Esophagus (tissue), 2 donors: ENCODE results near the gene RYK. TPM values are rescaled to one million over a fixed set of nuclear protein-coding genes. Genes with fewer than 3 reads are reported as not detected.
"Not testable (repeated sequence)": the region's sequence is repeated elsewhere in the genome, so short reads cannot be mapped to it uniquely, and the experiment has no call there.

Source experiments
- H3K27ac ChIP-seq, 2 donors: one replicate each; pipeline ENCODE4 v1.5.1; 2013; ENCODE audit warnings: low read depth in 2 of 2, mild to moderate bottlenecking in 2 of 2, inconsistent platforms in 1 of 2, low read length in 1 of 2, moderate library complexity in 1 of 2
- H3K27me3 ChIP-seq, 2 donors: one replicate each; pipeline ENCODE4 v1.6.1; 2013; ENCODE audit warnings: low read length in 2 of 2, control low read depth in 1 of 2, mild to moderate bottlenecking in 1 of 2; ENCODE audit not compliant: insufficient read depth in 2 of 2, control insufficient read depth in 1 of 2
- H3K36me3 ChIP-seq, 2 donors: one replicate each; pipeline ENCODE4 v1.6.1; 2013; ENCODE audit warnings: low read length in 1 of 2; ENCODE audit not compliant: control insufficient read depth in 2 of 2, insufficient read depth in 2 of 2
- H3K4me1 ChIP-seq, 2 donors: one replicate each; pipeline ENCODE4 v1.6.1; 2013; ENCODE audit warnings: low read length in 1 of 2; ENCODE audit not compliant: control insufficient read depth in 2 of 2, insufficient read depth in 2 of 2
- H3K4me3 ChIP-seq, 2 donors: one replicate each; pipeline ENCODE4 v1.5.1; 2013; ENCODE audit warnings: low read length in 2 of 2, mild to moderate bottlenecking in 2 of 2, low read depth in 1 of 2, moderate library complexity in 1 of 2
- H3K9me3 ChIP-seq, 2 donors: one replicate each; pipeline ENCODE4 v1.6.1; 2013; ENCODE audit warnings: mild to moderate bottlenecking in 2 of 2, low read depth in 1 of 2, low read length in 1 of 2, moderate library complexity in 1 of 2; ENCODE audit not compliant: control insufficient read depth in 2 of 2, insufficient read depth in 1 of 2
- WGBS, 2 donors: extraction: QIAGEN DNeasy Blood & Tissue Kit; methylation state at CpG; one replicate each; pipeline ENCODE4 v1.1.7; 2013; 5-methylcytosine and 5-hydroxymethylcytosine counted together
- polyA plus RNA-seq, 2 donors: library from polyadenylated mRNA; stranded (reverse); fragments of 200-250 nt; gene quantifications; one replicate each; pipeline ENCODE4 v1.2.3, GENCODE V29; 2013
- donor health status: healthy with polysubstance abuse.
- donor health status: Bipolar disorder and iron deficiency.

Gene RYK
- polyA plus RNA-seq, 2 donors: 24.7 to 25.4 TPM

- H3K27me3 ChIP-seq: no peaks in the 10 kb centered on the region
- no peaks in the 10 kb centered on the region for H3K9me3 ChIP-seq
- H3K36me3 ChIP-seq: no peaks in the 10 kb centered on the region
- 96% methylated on average over 2 of the region's 2 CpGs for WGBS, 2 donors
- H3K4me3 ChIP-seq: no peak overlapping the region
- no peaks in the 10 kb centered on the region for H3K4me1 ChIP-seq
- H3K27ac ChIP-seq: no peak overlapping the region
These were observed 22.2 kb downstream of the RYK start for GRCh38 chr3:134228479-134228878.

- H3K36me3 ChIP-seq: no peaks in the 10 kb centered on the region
- H3K4me3 ChIP-seq: no peak overlapping the region
- no peak overlapping the region for H3K27ac ChIP-seq
- no peaks in the 10 kb centered on the region for H3K9me3 ChIP-seq
- H3K27me3 ChIP-seq: no peaks in the 10 kb centered on the region
- no peaks in the 10 kb centered on the region for H3K4me1 ChIP-seq
- WGBS, 2 donors: 79 to 82% methylated on average over 6 of the region's 6 CpGs
These were observed 22.6 kb downstream of the RYK start for GRCh38 chr3:134228035-134228434.

- 82 to 83% methylated on average over 1 of the region's 1 CpG for WGBS, 2 donors
- not testable (repeated sequence) for H3K4me3 ChIP-seq, H3K27ac ChIP-seq, H3K4me1 ChIP-seq, H3K9me3 ChIP-seq, H3K27me3 ChIP-seq, H3K36me3 ChIP-seq
These were observed 25.9 kb downstream of the RYK start for GRCh38 chr3:134224796-134225156.

GRCh38 chr3:134222835-134223234, 27.8 kb downstream of the RYK start:
- Histone ChIP-seq H3K36me3 (peaks cover 0 to 2% of the 10 kb centered on the region in 2 donors), H3K27me3 (no peaks in the 10 kb centered on the region), H3K27ac (no peak overlapping the region), H3K4me3 (no peak overlapping the region), H3K4me1 (no peaks in the 10 kb centered on the region), H3K9me3 (no peaks in the 10 kb centered on the region)
- WGBS, 2 donors: 65 to 67% methylated on average over 2 of the region's 2 CpGs

GRCh38 chr3:134216851-134217250, 33.8 kb downstream of the RYK start:
- no peaks in the 10 kb centered on the region for H3K9me3 ChIP-seq
- H3K4me3 ChIP-seq: no peak overlapping the region
- WGBS, 2 donors: 93 to 95% methylated on average over 4 of the region's 4 CpGs
- H3K4me1 ChIP-seq: no peaks in the 10 kb centered on the region
- no peaks in the 10 kb centered on the region for H3K27me3 ChIP-seq
- H3K27ac ChIP-seq: no peak overlapping the region
- H3K36me3 ChIP-seq: peaks cover 0 to under 1% of the 10 kb centered on the region in 2 donors

GRCh38 chr3:134216191-134216764, 34.4 kb downstream of the RYK start:
- Histone ChIP-seq H3K27ac (no peak overlapping the region), H3K9me3 (no peaks in the 10 kb centered on the region), H3K4me1 (no peaks in the 10 kb centered on the region), H3K27me3 (no peaks in the 10 kb centered on the region), H3K36me3 (no peaks in the 10 kb centered on the region), H3K4me3 (no peak overlapping the region)
- 88 to 93% methylated on average over 10 of the region's 10 CpGs for WGBS, 2 donors

GRCh38 chr3:134214239-134214638, 36.4 kb downstream of the RYK start:
- Histone ChIP-seq H3K36me3 (peaks cover 3 to 4% of the 10 kb centered on the region in 2 donors), H3K4me1 (no peaks in the 10 kb centered on the region), H3K27ac (no peak overlapping the region), H3K27me3 (no peaks in the 10 kb centered on the region), H3K9me3 (no peaks in the 10 kb centered on the region), H3K4me3 (no peak overlapping the region)
- WGBS, 2 donors: 78 to 88% methylated on average over 2 of the region's 2 CpGs

GRCh38 chr3:134212967-134213665, 37.5 kb downstream of the RYK start:
- Histone ChIP-seq H3K27me3 (no peaks in the 10 kb centered on the region), H3K9me3 (no peaks in the 10 kb centered on the region), H3K4me3 (no peak overlapping the region), H3K27ac (no peak overlapping the region), H3K36me3 (peaks cover 3 to 9% of the 10 kb centered on the region in 2 donors), H3K4me1 (no peaks in the 10 kb centered on the region)
- 20% methylated on average over 3 of the region's 3 CpGs for WGBS, 2 donors

- Histone ChIP-seq H3K4me3 (no peak overlapping the region), H3K27ac (peak overlapping the region in 1 of 2 donors; percentile 13), H3K36me3 (peaks cover 3 to 9% of the 10 kb centered on the region in 2 donors), H3K27me3 (no peaks in the 10 kb centered on the region), H3K9me3 (no peaks in the 10 kb centered on the region), H3K4me1 (no peaks in the 10 kb centered on the region)
- 38 to 45% methylated on average over 2 of the region's 2 CpGs for WGBS, 2 donors
These were observed 38.9 kb downstream of the RYK start for GRCh38 chr3:134211797-134212196.

GRCh38 chr3:134205451-134205850, 45.2 kb downstream of the RYK start:
- no peak overlapping the region for H3K4me3 ChIP-seq
- H3K27me3 ChIP-seq: no peaks in the 10 kb centered on the region
- H3K27ac ChIP-seq: no peak overlapping the region
- H3K4me1 ChIP-seq: no peaks in the 10 kb centered on the region
- H3K36me3 ChIP-seq: peaks cover 0 to 8% of the 10 kb centered on the region in 2 donors
- WGBS, 2 donors: 95 to 99% methylated on average over 4 of the region's 4 CpGs
- no peaks in the 10 kb centered on the region for H3K9me3 ChIP-seq
